IMR-90 (cell line): ENCODE measurements around the gene KCNN3. TPM values are rescaled to one million over a fixed set of nuclear protein-coding genes. Genes with fewer than 3 reads are reported as not detected.
A peak's percentile ranks its signal among the peaks of the same experiment; 100 is the strongest.

Experiments used
- ATAC-seq: fragments of 200-7000 bp; cut with Tn5 transposase; 2 replicates; pipeline ENCODE4 v1.9.1; 2020; ENCODE audit warnings: low read depth, mild to moderate bottlenecking, moderate library complexity
- BruUV-seq: library from RNA; stranded (reverse); fragments of 400-500 nt; replicated peaks from 2 replicates; lab custom pipeline; 2021; lab: Mats Ljungman, UMichigan
- CTCF ChIA-PET: fragments of 300-600 bp; formaldehyde crosslinking; extraction: SDS; loops from one replicate; lab custom pipeline; 2021; ENCODE audit warnings: antibody characterized with exemption; lab: Yijun Ruan, JAX
- POLR2A ChIA-PET: fragments of 300-600 bp; sonication (Branson Sonifier 250); formaldehyde crosslinking; loops from one replicate; lab custom pipeline; 2022; ENCODE audit warnings: antibody characterized with exemption; ENCODE audit not compliant: unreplicated experiment; lab: Charles Lee
- DNase-seq: peaks from one replicate; pipeline ENCODE4 v3.0.0; 2013
- H2AFZ ChIP-seq: replicated peaks from 2 replicates; pipeline ENCODE3; 2013; ENCODE audit warnings: low read length, mild to moderate bottlenecking; ENCODE audit not compliant: poor library complexity
- H2AK5ac ChIP-seq: 2 replicates; pipeline ENCODE4 v1.6.1; 2013; ENCODE audit warnings: low read depth, low read length, inconsistent platforms
- H2AK9ac ChIP-seq: replicated peaks from 2 replicates; pipeline ENCODE3; 2013; ENCODE audit warnings: mild to moderate bottlenecking, low read depth, low read length, moderate library complexity; ENCODE audit not compliant: poor library complexity
- H2BK120ac ChIP-seq: 2 replicates; pipeline ENCODE4 v1.6.1; 2013; ENCODE audit warnings: low read depth, low read length, inconsistent platforms
- H2BK15ac ChIP-seq: 3 replicates; pipeline ENCODE4 v1.6.1; 2013; ENCODE audit warnings: low read depth, low read length, inconsistent platforms
- H2BK20ac ChIP-seq: 2 replicates; pipeline ENCODE4 v1.6.1; 2013; ENCODE audit warnings: low read depth, mild to moderate bottlenecking, inconsistent platforms, low read length, moderate library complexity
- H2BK5ac ChIP-seq: 2 replicates; pipeline ENCODE4 v1.6.1; 2013; ENCODE audit warnings: mild to moderate bottlenecking, low read depth, low read length, inconsistent platforms; ENCODE audit not compliant: poor library complexity, severe bottlenecking
- H3K14ac ChIP-seq: replicated peaks from 2 replicates; pipeline ENCODE4 v1.6.1; 2013; ENCODE audit warnings: low read depth, low read length, inconsistent platforms
- H3K18ac ChIP-seq: 2 replicates; pipeline ENCODE4 v1.6.1; 2013; ENCODE audit warnings: low read depth, low read length, control low read depth
- H3K23ac ChIP-seq: 2 replicates; pipeline ENCODE4 v1.6.1; 2013; ENCODE audit warnings: low read depth, low read length, inconsistent platforms
- H3K27ac ChIP-seq: 2 replicates; pipeline ENCODE4 v1.5.1; 2013; ENCODE audit warnings: mild to moderate bottlenecking, control low read depth, low read length; ENCODE audit not compliant: insufficient read depth
- H3K27me3 ChIP-seq: 2 replicates; pipeline ENCODE4 v1.6.1; 2013; ENCODE audit warnings: low read length; ENCODE audit not compliant: control insufficient read depth, insufficient read depth
- H3K36me3 ChIP-seq: 2 replicates; pipeline ENCODE4 v1.6.1; 2013; ENCODE audit warnings: low read length, mixed read lengths; ENCODE audit not compliant: control insufficient read depth, insufficient read depth
- H3K4ac ChIP-seq: 2 replicates; pipeline ENCODE4 v1.6.1; 2013; ENCODE audit warnings: low read depth, low read length, inconsistent platforms
- H3K4me1 ChIP-seq: 2 replicates; pipeline ENCODE4 v1.6.1; 2013; ENCODE audit warnings: low read length, mixed read lengths; ENCODE audit not compliant: control insufficient read depth, insufficient read depth
- H3K4me2 ChIP-seq: 2 replicates; pipeline ENCODE4 v1.6.1; 2013; ENCODE audit warnings: low read depth, mild to moderate bottlenecking, control low read depth, low read length, moderate library complexity
- H3K4me3 ChIP-seq: 2 replicates; pipeline ENCODE4 v1.5.1; 2013; ENCODE audit warnings: low read depth, mild to moderate bottlenecking, control low read depth, low read length, moderate library complexity; ENCODE audit not compliant: insufficient read depth
- H3K56ac ChIP-seq: 2 replicates; pipeline ENCODE4 v1.6.1; 2013; ENCODE audit warnings: low read length, inconsistent platforms; ENCODE audit not compliant: insufficient read depth; ENCODE audit errors: extremely low read depth
- H3K79me1 ChIP-seq, 2 experiments: 2 replicates each; pipeline ENCODE4 v1.6.1; 2013; ENCODE audit warnings: low read length in 2 of 2, inconsistent platforms in 1 of 2, low read depth in 1 of 2
- H3K9ac ChIP-seq: 2 replicates; pipeline ENCODE4 v1.6.1; 2013; ENCODE audit warnings: low read depth, low read length, control low read depth
- H3K9me1 ChIP-seq: 2 replicates; pipeline ENCODE4 v1.6.1; 2013; ENCODE audit warnings: low read length, inconsistent platforms; ENCODE audit not compliant: insufficient read depth
- H3K9me3 ChIP-seq: 2 replicates; pipeline ENCODE4 v1.6.1; 2013; ENCODE audit warnings: low read length; ENCODE audit not compliant: control insufficient read depth, insufficient read depth
- H4K20me1 ChIP-seq: 2 replicates; pipeline ENCODE4 v1.6.1; 2013; ENCODE audit warnings: low read length, inconsistent platforms; ENCODE audit not compliant: insufficient read depth
- H4K5ac ChIP-seq: 2 replicates; pipeline ENCODE4 v1.6.1; 2013; ENCODE audit warnings: mild to moderate bottlenecking, low read depth, low read length, control low read depth
- H4K8ac ChIP-seq, 2 experiments: 2 replicates each; pipeline ENCODE4 v1.6.1; 2013; ENCODE audit warnings: low read depth in 2 of 2, low read length in 2 of 2, control low read depth in 1 of 2, inconsistent platforms in 1 of 2
- H4K91ac ChIP-seq: 2 replicates; pipeline ENCODE4 v1.6.1; 2013; ENCODE audit warnings: low read depth, low read length, inconsistent platforms; ENCODE audit not compliant: insufficient read depth
- BHLHE40 ChIP-seq: fragments of 150-350 bp; IDR thresholded peaks from 2 replicates; pipeline ENCODE4 v1.6.1; 2016; ENCODE audit warnings: mild to moderate bottlenecking, low read depth, low read length
- CEBPB ChIP-seq: IDR thresholded peaks from 2 replicates; pipeline ENCODE4 v1.6.1; 2012; ENCODE audit warnings: low read depth, low read length, improper control_type of control experiment
- CHD1 ChIP-seq: IDR thresholded peaks from 2 replicates; pipeline ENCODE4 v1.6.1; 2012; ENCODE audit warnings: low read depth, low read length, improper control_type of control experiment
- FOS ChIP-seq: fragments of 150-350 bp; IDR thresholded peaks from 2 replicates; pipeline ENCODE4 v1.6.1; 2016; ENCODE audit warnings: low read depth, low read length
- MAFK ChIP-seq: IDR thresholded peaks from 2 replicates; pipeline ENCODE4 v1.6.1; 2012; ENCODE audit warnings: low read depth, low read length, improper control_type of control experiment
- MAZ ChIP-seq: IDR thresholded peaks from 2 replicates; pipeline ENCODE4 v1.6.1; 2012; ENCODE audit warnings: low read depth, mild to moderate bottlenecking, low read length, improper control_type of control experiment, moderate library complexity, borderline replicate concordance
- MXI1 ChIP-seq: IDR thresholded peaks from 2 replicates; pipeline ENCODE4 v1.6.1; 2012; ENCODE audit warnings: low read depth, mild to moderate bottlenecking, low read length, moderate library complexity, borderline replicate concordance
- NFE2L2 ChIP-seq: fragments of 150-350 bp; IDR thresholded peaks from 2 replicates; pipeline ENCODE4 v1.6.1; 2016; ENCODE audit warnings: low read depth, mild to moderate bottlenecking, low read length
- POLR2A ChIP-seq: IDR thresholded peaks from 2 replicates; pipeline ENCODE4 v1.6.1; 2012; ENCODE audit warnings: mild to moderate bottlenecking, low read depth, low read length
- RAD21 ChIP-seq: IDR thresholded peaks from 2 replicates; pipeline ENCODE4 v1.6.1; 2012; ENCODE audit warnings: low read length, improper control_type of control experiment
- RCOR1 ChIP-seq: IDR thresholded peaks from 2 replicates; pipeline ENCODE4 v1.6.1; 2012; ENCODE audit warnings: mild to moderate bottlenecking, low read length, improper control_type of control experiment; ENCODE audit not compliant: insufficient replicate concordance
- RFX5 ChIP-seq: IDR thresholded peaks from 2 replicates; pipeline ENCODE4 v1.8.0; 2012; ENCODE audit warnings: low read depth, mild to moderate bottlenecking, low read length, moderate library complexity
- SMC3 ChIP-seq: fragments of 150-350 bp; IDR thresholded peaks from 2 replicates; pipeline ENCODE4 v1.6.1; 2016; ENCODE audit warnings: low read depth, mild to moderate bottlenecking, antibody characterized with exemption, low read length, moderate library complexity
- WGBS, 2 experiments: methylation state at CpG; one replicate each; pipeline versions ENCODE4 v1.1.5 to v1.1.7; 2013; ENCODE audit warnings: missing lambda C conversion rate in 2 of 2; ENCODE audit not compliant: insufficient read length in 1 of 2; ENCODE audit errors: extremely low coverage in 2 of 2; 5-methylcytosine and 5-hydroxymethylcytosine counted together
- dilution Hi-C: fragments of 300-500 bp; cut with HindIII; formaldehyde crosslinking; loops from one replicate; pipeline ENCODE4 v1.14.3; 2018; ENCODE audit warnings: low sequenced_read_pairs; ENCODE audit not compliant: unreplicated experiment
- in situ Hi-C: fragments of 300-500 bp; cut with MboI; formaldehyde crosslinking; loops from 3 replicates; pipeline ENCODE4 v1.14.3; 2019; ENCODE audit warnings: low sequenced_read_pairs, inconsistent platforms, mixed read lengths
- intact Hi-C: fragments of 100-400 bp; cut with micrococcal nuclease; formaldehyde crosslinking; loops from 2 replicates; pipeline ENCODE4 v1.10.0; 2022
- polyA plus RNA-seq, 3 experiments: library from polyadenylated mRNA; depleted of rRNA; stranded (reverse); fragments of >200 nt; gene quantifications; 2 replicates each; pipeline ENCODE4 v1.2.3, GENCODE V29; 2012; ENCODE audit warnings: low replicate concordance in 1 of 3
- total RNA-seq: library from RNA; depleted of rRNA; stranded (reverse); fragments of >200 nt; gene quantifications from 2 replicates; pipeline ENCODE4 v1.2.3, GENCODE V29; 2012
- TF ChIP-seq, protein P1 (sequence below): fragments of 150-350 bp; IDR thresholded peaks from 2 replicates; pipeline ENCODE4 v1.6.1; 2017; ENCODE audit warnings: mild to moderate bottlenecking, antibody characterized with exemption, low read length, low read depth
- TF ChIP-seq, protein P2 (sequence below): conservative IDR thresholded peaks from 2 replicates; pipeline ENCODE4 v1.5.1; 2012; ENCODE audit warnings: mild to moderate bottlenecking, low read depth, low read length, improper control_type of control experiment

Gene KCNN3
- total and polyA plus RNA-seq, 2 of the 4 experiments (the other 2 are of a cell fraction): 0.02 TPM; not detected in 1

DNA sequence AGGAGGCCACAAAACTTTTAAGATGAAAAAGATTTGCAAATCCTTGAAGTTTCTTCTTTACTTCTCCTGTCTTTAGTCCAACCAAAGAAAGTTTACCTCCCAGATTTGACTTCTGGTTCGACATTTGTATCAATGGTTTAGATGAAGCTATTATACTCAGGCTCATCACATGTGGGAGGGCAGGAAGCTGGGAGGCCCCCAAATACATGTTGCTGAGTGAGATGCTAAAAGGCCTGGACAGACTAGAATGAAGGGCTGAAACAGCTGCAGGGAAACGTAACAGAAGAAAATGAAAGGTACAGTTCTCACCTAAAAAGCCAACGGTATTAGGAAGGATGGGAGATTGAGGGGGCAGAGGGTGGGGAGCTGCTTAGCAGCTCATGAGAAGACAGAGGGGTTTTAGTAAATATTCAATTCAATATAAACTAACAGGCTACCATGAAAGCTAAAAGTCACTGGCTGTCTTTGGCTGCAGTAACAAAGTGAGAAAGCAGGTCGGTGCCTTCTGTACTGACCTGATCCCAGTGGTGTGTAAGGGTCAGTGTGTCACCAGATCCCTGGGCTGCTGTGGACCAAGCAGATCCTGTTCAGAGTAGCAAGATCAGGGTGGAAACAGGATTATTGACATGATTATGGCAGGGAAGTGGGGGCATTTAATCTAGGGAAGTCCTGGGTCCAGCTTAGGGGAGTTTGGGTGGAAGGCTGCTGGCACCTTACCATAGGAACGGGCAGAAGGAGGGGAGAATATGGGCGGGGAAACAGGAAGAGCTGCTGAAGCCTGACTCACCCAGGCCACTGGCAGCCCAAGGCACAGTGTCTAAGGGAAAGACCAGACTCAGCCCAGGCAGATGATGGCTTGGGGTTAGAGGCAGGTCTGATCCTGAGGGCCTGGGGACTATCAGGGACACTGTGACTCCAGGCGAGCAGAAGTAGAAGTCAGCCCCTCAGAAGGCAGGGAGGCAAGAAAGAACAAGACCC is 60.4 kb downstream of the KCNN3 start:
- H3K4ac ChIP-seq: no peak overlapping the region
- peak; percentile 12 for DNase-seq
- H3K36me3 ChIP-seq: no peaks in the 10 kb centered on the region
- H3K18ac ChIP-seq: no peak overlapping the region
- no peaks in the 10 kb centered on the region for H3K9me3 ChIP-seq
- no peak overlapping the region for H2BK120ac ChIP-seq
- peak; percentile 63; the same call in 1 of the 2 replicates for ATAC-seq
- CTCF ChIA-PET: no interaction called here
- no peak overlapping the region for H3K9ac ChIP-seq
- peaks cover 87% of the 10 kb centered on the region for H3K27me3 ChIP-seq
- H2AK9ac ChIP-seq: peak overlapping the region; percentile 33
- H3K79me1 ChIP-seq: no peaks in the 10 kb centered on the region
- no peak overlapping the region for H2AK5ac ChIP-seq
- no peak overlapping the region for H3K14ac ChIP-seq
- H3K4me3 ChIP-seq: no peak overlapping the region
- no peak overlapping the region for H4K91ac ChIP-seq
- no peak overlapping the region for H4K8ac ChIP-seq
- in situ Hi-C loops: no loop called here
- H3K23ac ChIP-seq: no peak overlapping the region
- no peak overlapping the region for H3K56ac ChIP-seq
- no peak overlapping the region for H3K4me2 ChIP-seq
- no peak overlapping the region for H4K5ac ChIP-seq
- 53% methylated on average over 5 of the region's 7 CpGs; no CpG with 5 or more reads in 1 of the 2 experiments for WGBS, 2 experiments
- no peak overlapping the region for H2AFZ ChIP-seq
- no TSS peak for BruUV-seq
- no peak overlapping the region for H3K27ac ChIP-seq
- intact Hi-C loops: no loop called here
- H3K4me1 ChIP-seq: no peaks in the 10 kb centered on the region
- no peak overlapping the region for H2BK15ac ChIP-seq
- dilution Hi-C loops: no loop called here
- POLR2A ChIA-PET: no interaction called here
- H2BK20ac ChIP-seq: no peak overlapping the region
- no peaks in the 10 kb centered on the region for H3K9me1 ChIP-seq
- no peak overlapping the region for H2BK5ac ChIP-seq
- H4K20me1 ChIP-seq: no peaks in the 10 kb centered on the region
- TF ChIP-seq, protein P1, sequence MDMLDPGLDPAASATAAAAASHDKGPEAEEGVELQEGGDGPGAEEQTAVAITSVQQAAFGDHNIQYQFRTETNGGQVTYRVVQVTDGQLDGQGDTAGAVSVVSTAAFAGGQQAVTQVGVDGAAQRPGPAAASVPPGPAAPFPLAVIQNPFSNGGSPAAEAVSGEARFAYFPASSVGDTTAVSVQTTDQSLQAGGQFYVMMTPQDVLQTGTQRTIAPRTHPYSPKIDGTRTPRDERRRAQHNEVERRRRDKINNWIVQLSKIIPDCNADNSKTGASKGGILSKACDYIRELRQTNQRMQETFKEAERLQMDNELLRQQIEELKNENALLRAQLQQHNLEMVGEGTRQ: no peak
- TF ChIP-seq BHLHE40: no peak
- TF ChIP-seq CHD1: no peak
- TF ChIP-seq RAD21: no peak
- no peak for TF ChIP-seq MAZ
- TF ChIP-seq, protein P2, sequence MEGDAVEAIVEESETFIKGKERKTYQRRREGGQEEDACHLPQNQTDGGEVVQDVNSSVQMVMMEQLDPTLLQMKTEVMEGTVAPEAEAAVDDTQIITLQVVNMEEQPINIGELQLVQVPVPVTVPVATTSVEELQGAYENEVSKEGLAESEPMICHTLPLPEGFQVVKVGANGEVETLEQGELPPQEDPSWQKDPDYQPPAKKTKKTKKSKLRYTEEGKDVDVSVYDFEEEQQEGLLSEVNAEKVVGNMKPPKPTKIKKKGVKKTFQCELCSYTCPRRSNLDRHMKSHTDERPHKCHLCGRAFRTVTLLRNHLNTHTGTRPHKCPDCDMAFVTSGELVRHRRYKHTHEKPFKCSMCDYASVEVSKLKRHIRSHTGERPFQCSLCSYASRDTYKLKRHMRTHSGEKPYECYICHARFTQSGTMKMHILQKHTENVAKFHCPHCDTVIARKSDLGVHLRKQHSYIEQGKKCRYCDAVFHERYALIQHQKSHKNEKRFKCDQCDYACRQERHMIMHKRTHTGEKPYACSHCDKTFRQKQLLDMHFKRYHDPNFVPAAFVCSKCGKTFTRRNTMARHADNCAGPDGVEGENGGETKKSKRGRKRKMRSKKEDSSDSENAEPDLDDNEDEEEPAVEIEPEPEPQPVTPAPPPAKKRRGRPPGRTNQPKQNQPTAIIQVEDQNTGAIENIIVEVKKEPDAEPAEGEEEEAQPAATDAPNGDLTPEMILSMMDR: no peak
- no peak for TF ChIP-seq SMC3
- no peak for TF ChIP-seq MAFK
- no peak for TF ChIP-seq POLR2A
- no peak for TF ChIP-seq MXI1
- no peak for TF ChIP-seq RFX5
- no peak for TF ChIP-seq CEBPB
- no peak for TF ChIP-seq FOS
- no peak for TF ChIP-seq RCOR1
- no peak for TF ChIP-seq NFE2L2
